NCI-H2107 (cell line): ENCODE measurements around the gene TBC1D10A.
A peak's percentile ranks its signal among the peaks of the same experiment; 100 is the strongest.

Source experiments
- DNase-seq: peaks from one replicate; lab custom pipeline; 2025; lab: John Stamatoyannopoulos, UW

TBC1D10A gene

DNA sequence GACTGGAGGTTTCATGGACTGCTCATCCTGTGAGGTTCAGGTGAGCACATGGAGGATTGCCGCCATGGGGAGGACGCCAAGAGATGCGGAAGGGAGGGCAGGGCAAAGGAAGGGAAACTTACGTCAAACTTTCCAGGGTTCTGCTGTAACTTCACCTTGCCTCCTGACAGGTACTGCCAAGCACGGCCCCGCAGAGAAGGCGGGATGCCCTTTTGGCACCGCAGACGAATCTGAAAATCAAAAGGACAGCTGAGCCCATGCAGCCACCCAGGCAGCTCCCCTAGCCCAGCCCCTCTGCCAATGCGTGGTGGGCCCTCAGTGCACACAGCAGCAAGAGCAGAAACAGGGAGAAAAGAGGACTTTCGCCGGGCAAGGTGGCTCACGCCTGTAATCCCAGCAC, 27.4 kb downstream of the TBC1D10A start:
- no peak for DNase-seq

DNA sequence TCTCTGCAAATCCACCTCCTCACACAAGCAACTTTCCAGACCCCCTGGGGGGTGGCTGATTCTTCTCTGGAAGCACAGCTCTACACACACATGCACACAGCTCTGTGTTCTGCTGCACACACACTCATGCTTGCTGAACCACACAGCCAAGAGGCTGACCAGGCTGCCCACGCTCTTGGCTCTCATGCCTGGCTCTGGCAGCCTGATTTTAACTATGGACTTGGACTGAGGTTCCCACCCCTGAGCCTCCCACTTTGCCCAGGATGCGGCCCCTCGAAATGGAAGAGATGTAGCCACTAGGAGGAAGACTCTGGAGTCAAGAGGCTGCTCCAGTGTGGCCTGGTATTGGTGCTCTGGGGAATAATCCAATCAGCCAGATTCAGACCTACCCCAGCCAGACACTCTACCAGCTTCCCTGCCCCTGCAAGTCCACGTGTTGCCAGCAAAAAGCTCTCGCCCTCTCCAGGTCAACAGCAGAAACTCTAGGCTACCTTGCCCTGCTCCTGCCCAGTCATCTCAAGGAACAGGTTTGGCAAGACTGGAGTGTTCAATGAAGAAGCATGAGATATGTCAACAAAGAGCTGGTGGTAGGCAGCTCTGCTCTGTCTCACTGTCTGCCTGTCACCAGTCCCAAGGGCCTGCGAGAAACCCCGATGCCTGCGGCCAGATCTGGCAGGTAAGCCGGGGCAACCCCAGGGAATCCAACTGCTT, 28.6 kb downstream of the TBC1D10A start:
- DNase-seq: no peak

DNA sequence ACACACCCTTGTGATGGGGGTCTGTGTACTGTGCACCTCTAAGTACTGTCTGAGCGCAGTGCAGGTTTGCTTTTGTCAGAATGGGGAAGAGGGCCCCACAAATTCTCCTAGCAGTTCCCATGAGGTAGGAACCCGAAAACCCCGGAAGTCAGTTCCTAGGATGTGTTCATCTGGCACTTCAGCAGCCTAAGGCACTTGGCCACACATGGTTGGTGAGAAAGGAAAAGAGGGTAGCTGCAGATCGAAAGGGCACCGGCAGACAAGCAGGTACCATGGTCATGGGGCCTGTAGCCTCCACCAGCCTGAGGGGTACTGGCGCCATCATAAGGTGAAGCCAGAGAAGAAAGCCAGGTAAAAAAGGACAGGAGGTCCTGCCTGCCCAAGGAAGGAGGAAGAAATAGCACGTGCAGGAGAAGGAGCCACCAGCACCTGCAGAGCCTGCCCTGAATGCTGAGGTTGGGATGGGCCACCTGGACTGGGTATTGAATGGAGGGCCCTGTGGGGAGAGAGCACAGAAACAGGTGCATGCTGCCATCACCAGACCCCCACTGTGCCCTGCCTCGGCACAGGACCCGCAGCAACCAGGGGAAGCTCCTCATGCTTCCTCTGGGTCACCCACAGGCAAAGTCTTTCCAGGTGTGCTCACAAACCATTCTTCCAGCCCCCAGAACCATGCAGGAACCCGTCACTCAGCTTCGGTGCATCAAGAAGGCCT, 29.3 kb downstream of the TBC1D10A start:
- DNase-seq: no peak

GRCh38 chr22:30296833-30297232, 29.9 kb downstream of the TBC1D10A start:
- DNase-seq: no peak

DNA sequence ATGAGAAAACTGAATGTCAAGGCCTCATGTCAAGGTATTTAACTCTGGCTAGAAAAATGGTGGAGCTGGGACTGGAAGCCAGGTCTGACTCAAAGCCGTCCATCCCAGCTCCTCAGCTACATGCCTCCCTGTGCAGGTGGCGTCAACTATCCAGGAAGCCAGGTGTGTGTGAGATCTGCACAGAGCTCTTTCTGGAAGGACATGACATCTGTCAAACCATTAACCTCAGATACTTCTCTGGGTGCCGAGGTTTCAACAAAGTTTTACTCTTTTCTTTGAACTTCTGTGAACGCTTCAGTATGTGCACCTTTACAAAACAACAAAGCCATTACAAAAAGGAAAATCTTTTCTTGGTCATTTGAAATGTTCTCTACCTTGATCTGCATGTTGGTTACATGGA, 30.4 kb downstream of the TBC1D10A start:
- no peak for DNase-seq

DNA sequence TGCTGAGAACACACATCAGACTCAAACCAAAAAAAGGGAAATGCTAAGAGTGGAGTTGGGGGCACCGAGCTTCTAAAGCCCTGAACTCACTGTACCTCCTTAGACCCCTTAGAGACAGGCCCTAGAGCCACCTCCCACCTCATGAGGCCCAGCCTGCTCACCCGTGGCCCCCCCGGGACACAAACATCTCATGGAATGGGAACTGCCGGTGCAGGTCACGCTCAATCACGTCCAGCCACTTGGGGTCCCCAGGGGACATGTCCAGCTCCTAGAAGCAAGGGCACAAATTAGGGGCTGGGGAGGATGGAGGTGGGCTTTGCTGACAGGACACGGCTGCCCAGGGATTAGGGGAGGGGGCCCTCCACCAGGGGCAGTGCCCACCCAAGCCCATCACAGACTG, 31.2 kb downstream of the TBC1D10A start:
- no peak for DNase-seq

DNA sequence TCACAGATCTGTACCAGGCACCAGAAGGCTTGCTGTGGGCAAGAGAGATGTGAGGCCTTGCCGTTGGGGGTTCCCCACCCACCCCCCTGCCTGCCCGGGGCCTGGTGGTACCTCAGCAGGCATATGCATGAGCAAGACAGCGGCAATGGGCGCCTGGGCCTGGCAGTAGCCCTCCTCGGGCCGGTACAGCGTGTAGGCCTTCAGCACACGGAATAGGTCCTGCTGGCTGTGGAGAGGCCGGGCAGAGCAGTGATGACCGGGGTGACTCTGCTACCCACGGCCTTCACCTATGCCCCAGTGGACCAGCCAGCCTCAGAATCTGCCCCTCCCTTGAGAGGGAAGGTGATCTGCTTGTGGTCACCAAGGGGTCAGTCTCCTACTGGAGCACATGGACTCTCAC, 31.9 kb downstream of the TBC1D10A start:
- no peak for DNase-seq

DNA sequence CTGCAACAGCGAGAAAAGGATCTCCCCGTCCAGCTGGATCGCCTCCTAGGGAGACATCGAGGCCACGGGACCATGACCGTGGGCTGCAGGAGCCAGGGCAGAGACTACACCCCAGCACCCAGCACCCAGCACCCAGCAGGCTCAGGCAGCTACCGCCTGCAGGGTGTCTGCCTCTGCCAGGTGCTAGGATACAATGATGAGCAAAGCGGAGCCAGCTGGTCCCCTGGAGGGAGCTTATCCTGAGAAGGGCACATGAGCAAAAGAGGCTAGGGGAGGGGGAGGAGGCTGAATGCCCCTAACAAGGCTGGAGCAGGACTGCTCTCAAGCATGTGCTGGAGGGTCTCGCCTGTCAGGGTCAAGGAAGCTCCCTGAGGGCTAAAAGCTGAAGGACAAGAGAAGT, 32.7 kb downstream of the TBC1D10A start:
- DNase-seq: no peak

DNA sequence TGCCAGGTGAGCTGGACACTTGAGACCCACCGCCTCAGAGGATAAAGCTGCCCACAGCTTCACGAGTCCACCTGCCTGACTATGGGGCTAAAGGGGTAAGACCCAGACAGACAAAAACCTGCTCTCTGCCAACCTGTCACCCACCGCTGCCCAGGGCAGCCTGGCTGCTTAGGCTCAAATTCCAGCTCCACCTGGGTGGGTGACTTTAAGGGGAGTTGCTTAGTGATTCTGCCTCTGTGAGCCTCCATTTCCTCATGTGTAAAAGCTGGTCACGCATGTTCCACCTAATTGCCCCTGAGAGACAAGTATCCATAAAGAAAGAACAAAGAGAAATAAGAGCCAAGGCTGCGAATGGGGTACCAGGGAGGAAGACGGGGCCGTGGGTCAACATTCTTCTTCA, 33.7 kb downstream of the TBC1D10A start:
- no peak for DNase-seq

GRCh38 chr22:30292069-30292970, 34.4 kb downstream of the TBC1D10A start:
- no peak for DNase-seq

DNA sequence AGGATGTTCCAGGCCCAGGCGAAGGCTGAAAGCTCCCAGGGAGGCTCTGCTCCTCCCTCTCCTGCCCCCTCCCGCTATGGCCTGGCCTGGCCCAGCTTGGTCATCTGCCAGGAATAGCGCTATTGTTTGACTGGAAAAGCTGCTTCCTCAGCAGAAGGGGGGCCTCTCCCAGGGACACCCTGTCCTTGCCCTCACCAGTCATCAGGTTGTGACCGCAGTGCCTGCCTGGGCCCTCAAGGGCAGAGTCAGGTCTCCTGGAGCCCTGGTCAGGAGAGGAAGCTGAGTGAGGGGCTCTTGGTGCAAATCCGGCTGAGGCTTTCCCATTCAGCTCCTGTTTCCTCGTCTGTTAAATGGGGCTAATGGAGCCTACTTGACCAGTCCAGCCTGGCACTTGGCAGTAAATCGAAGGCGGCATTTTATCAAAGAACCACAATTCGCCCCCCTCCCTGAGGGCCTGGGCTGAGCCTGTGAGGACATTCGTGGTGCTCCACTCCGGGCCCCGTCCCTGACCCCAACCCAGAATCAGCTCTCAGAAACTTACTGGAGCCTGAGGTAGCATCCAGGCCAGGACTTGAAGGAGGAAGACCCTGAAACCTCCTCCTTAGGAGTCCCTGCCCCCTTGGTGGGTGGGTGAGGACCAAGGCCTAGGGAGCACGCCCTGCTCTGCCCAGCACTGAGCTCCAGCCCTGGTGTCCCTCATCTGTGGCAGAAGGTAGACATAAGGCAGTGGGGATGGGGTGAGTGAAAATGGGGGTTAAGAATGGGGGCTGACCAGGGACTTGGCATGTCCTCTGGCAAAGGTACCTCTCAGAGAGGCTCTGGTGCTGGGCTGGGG, 35.5 kb downstream of the TBC1D10A start:
- no peak for DNase-seq

- no peak for DNase-seq
These were observed 36.2 kb downstream of the TBC1D10A start for GRCh38 chr22:30290342-30291057.

- DNase-seq: no peak
These were observed 36.8 kb downstream of the TBC1D10A start for GRCh38 chr22:30289980-30290313.

DNA sequence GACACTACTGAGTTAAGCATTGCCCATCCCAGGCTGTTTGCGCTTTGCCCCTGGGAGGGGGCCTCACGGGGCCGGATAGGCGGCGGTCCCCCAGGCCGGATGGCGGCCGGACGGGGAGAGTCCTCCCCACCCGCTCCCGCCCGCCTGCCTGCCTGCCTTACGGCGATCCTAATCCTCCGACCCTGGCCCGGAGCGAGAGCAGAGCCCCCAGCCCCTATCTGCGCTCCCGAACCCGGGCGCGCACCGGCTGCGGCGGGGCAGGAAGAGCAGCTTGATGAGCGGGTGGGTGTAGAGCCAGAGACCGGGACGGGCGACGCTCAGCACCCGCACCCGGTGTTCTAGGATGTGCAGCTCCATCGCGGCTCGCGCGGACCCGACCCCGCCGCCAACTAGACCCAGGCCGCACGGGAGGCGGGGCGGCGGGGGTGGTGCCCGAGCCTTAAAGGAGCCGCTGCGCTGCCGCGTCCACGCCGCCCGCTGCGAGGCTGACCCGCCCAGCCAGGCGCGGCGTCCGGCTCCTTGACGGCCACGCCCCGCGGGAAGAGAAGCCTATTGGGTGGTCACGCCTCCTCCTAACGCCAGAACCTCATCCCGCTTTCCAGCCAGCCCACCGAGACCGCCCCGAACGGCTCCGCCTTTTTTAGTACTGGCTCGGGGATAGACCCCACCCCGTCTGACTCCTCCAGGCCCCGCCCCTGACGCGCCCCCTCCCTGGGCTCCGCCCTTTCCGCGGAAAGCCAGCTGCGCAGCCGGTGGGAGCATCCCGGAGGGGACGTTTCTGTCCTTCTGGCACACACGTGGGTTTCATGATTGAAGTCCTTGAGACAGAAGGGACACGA, 37.4 kb downstream of the TBC1D10A start, which contains the start of gene CASTOR1:
CASTOR1 (minus strand) TSS at position 365 of the 839 bp plus-strand sequence; CDS start at position 357, 8 bp downstream.
- peak; percentile 59 for DNase-seq

DNA sequence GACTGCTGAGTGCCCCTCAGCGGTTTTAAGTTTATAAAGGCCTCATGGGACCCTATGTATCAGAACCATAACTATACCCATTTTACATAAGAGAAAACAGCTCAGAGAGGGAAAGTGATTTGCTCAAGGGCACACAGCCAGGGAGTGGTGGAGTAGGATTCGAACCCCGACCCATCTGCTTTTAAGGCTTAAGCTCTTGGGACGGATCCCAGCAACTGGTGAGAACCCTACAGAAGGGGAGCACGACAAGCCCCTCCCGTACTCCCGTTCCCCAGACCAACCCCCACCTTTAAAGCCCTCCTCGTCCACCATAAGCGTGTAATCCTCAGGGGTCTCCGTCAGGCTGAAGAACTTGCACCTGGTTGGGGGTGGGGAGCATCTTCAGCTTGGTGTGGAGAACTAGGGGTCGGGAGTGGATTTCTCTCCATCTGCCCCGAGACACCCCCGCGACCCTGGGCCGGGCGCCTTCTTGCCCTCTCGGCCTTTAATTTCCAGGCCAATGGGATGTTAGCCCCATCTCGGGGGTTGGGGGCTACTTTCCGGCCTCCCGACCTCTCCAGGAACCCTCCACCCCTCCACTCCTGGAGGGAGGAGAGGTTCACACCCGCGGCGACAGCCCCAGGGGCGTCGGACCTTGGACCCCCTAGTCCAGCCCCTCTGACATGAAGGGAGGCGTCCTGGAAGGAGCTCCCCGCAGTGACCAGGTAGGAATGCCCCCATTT, 38.2 kb downstream of the TBC1D10A start:
- no peak for DNase-seq

DNA sequence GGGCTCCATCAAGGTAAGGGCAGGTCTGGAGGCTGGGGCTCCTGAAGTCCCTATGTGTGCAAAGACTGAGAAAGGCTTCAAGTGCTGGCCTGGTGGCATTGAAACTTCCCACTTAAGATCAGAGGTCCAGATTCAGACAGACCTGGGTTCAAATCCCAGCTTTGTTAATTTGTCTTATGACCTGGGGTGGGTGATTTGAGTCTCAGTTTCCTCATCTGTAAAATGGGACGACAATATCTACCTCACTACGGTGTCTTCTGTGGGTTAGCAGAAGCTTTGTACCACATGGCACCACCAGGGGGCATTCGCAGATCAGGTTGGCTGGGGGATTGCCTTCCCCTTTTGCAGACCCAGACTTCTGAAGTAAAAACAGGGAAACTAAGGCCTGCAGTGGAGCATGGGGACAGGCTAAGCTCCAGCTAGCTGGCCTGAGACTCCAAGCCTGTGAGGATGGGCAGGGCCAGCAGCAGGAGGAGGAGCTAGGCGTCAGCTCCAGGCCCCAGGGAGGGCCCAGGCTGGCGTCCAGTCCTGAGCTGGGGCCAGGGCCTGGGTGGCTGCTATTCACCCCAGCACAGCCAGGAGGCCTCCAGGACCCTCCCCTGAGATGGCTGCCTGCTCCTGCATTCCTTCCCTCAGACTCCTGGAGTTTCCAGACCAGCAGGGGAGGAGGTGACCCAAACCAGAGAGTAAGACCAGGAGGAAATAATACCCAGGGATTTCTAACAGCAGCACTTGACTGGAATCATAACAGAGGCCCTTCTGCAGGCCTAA, 38.9 kb downstream of the TBC1D10A start:
- no peak for DNase-seq

- no peak for DNase-seq
These were observed 39.7 kb downstream of the TBC1D10A start for GRCh38 chr22:30286813-30287647.

- DNase-seq: no peak
These were observed 40.4 kb downstream of the TBC1D10A start for GRCh38 chr22:30286331-30286730.
